Liver (tissue), 9 donors: Measurements from ENCODE around the gene TXK. TPM values are rescaled to one million over a fixed set of nuclear protein-coding genes. Genes with fewer than 3 reads are reported as not detected.

Experiments
- DNase-seq: peaks from one replicate; pipeline ENCODE4 v3.0.0-alpha.2; 2017; ENCODE audit warnings: low spot score
- H3K27ac ChIP-seq, 2 donors: one replicate each; pipeline ENCODE4 v1.7.0; 2013; ENCODE audit warnings: inconsistent platforms in 2 of 2, low read length in 2 of 2, control low read depth in 1 of 2, low read depth in 1 of 2, mild to moderate bottlenecking in 1 of 2
- H3K27me3 ChIP-seq, 4 donors: one replicate each; pipeline versions ENCODE4 v1.6.1 to v1.7.0; 2013; ENCODE audit warnings: low read length in 3 of 4, inconsistent platforms in 1 of 4, mild to moderate bottlenecking in 1 of 4, moderate library complexity in 1 of 4; ENCODE audit not compliant: control insufficient read depth in 4 of 4, insufficient read depth in 4 of 4
- H3K36me3 ChIP-seq, 4 donors: one replicate each; pipeline versions ENCODE4 v1.6.1 to v1.7.0; 2013; ENCODE audit warnings: low read length in 3 of 4, mild to moderate bottlenecking in 3 of 4, low read depth in 1 of 4, moderate library complexity in 1 of 4; ENCODE audit not compliant: control insufficient read depth in 4 of 4, insufficient read depth in 3 of 4
- H3K4me1 ChIP-seq, 4 donors: one replicate each; pipeline versions ENCODE4 v1.6.1 to v1.7.0; 2013; ENCODE audit warnings: low read length in 3 of 4, mild to moderate bottlenecking in 3 of 4, moderate library complexity in 1 of 4; ENCODE audit not compliant: control insufficient read depth in 4 of 4, insufficient read depth in 4 of 4
- H3K4me3 ChIP-seq, 3 donors: one replicate each; pipeline versions ENCODE4 v1.6.1 to v1.7.0; 2013; ENCODE audit warnings: low read length in 3 of 3, control low read depth in 1 of 3, low read depth in 1 of 3, mild to moderate bottlenecking in 1 of 3
- H3K9ac ChIP-seq, 2 donors: one replicate each; pipeline ENCODE4 v1.7.0; 2013; ENCODE audit warnings: low read length in 2 of 2, mild to moderate bottlenecking in 2 of 2, moderate library complexity in 2 of 2, control low read depth in 1 of 2, low read depth in 1 of 2
- H3K9me3 ChIP-seq, 4 donors: one replicate each; pipeline versions ENCODE4 v1.6.1 to v1.7.0; 2013; ENCODE audit warnings: low read length in 3 of 4; ENCODE audit not compliant: control insufficient read depth in 4 of 4
- ATF3 ChIP-seq: IDR thresholded peaks from 2 replicates; pipeline ENCODE4 v1.6.1; 2016; ENCODE audit warnings: antibody characterized with exemption
- CTCF ChIP-seq: fragments of 150-350 bp; IDR thresholded peaks from 2 replicates; pipeline ENCODE4 v1.5.1; 2017; ENCODE audit warnings: improper control_type of control experiment, low read depth, low read length; ENCODE audit not compliant: missing input control
- EGR1 ChIP-seq, 2 donors: IDR thresholded peaks; 2 replicates each; pipeline ENCODE4 v1.6.1; 2016 to 2018; ENCODE audit warnings: antibody characterized with exemption in 2 of 2, low read depth in 2 of 2
- FOXA2 ChIP-seq: IDR thresholded peaks from 2 replicates; pipeline ENCODE4 v1.6.1; 2016; ENCODE audit warnings: antibody characterized with exemption
- GABPA ChIP-seq, 2 donors: IDR thresholded peaks in 1 of 2; conservative IDR thresholded peaks in 1 of 2; 2 replicates each; pipeline ENCODE4 v1.6.1; 2016; ENCODE audit warnings: antibody characterized with exemption in 2 of 2, mild to moderate bottlenecking in 1 of 2, moderate library complexity in 1 of 2
- JUND ChIP-seq, 2 donors: IDR thresholded peaks; 2 replicates each; pipeline ENCODE4 v1.6.1; 2016; ENCODE audit warnings: antibody characterized with exemption in 2 of 2
- NR2F2 ChIP-seq: IDR thresholded peaks from 2 replicates; pipeline ENCODE4 v1.6.1; 2016; ENCODE audit warnings: antibody characterized with exemption
- RAD21 ChIP-seq, 2 donors: IDR thresholded peaks; 2 replicates each; pipeline ENCODE4 v1.6.1; 2016; ENCODE audit warnings: antibody characterized with exemption in 2 of 2, mild to moderate bottlenecking in 2 of 2
- REST ChIP-seq: IDR thresholded peaks from 2 replicates; pipeline ENCODE4 v1.6.1; 2016; ENCODE audit warnings: antibody characterized with exemption, mild to moderate bottlenecking
- RXRA ChIP-seq, 2 donors: IDR thresholded peaks; 2 replicates each; pipeline ENCODE4 v1.6.1; 2017 to 2018; ENCODE audit warnings: antibody characterized with exemption in 2 of 2, mild to moderate bottlenecking in 1 of 2
- YY1 ChIP-seq: IDR thresholded peaks from 2 replicates; pipeline ENCODE4 v1.6.1; 2016; ENCODE audit warnings: antibody characterized with exemption, mild to moderate bottlenecking
- ZBTB33 ChIP-seq: IDR thresholded peaks from 2 replicates; pipeline ENCODE4 v1.6.1; 2016; ENCODE audit warnings: antibody characterized with exemption
- polyA plus RNA-seq, 2 donors: library from polyadenylated mRNA; stranded (reverse) in 1 of 2; unstranded in 1 of 2; fragments of 200-250 nt in 1 of 2; fragments of >200 nt in 1 of 2; fragmentation: Nextera tagmentation in 1 of 2; extraction: Ambion mirVana in 1 of 2; gene quantifications; one replicate each; pipeline versions ENCODE4 v1.2.1 to v1.2.3, GENCODE V29; 2013 to 2015
- total RNA-seq, 2 donors: library from RNA; depleted of rRNA; stranded (reverse); fragments of >200 nt; gene quantifications; one replicate each; pipeline ENCODE4 v1.2.3, GENCODE V29; 2014
- donor health status: healthy.
- donor health status: healthy.
- donor health status: healthy.
- donor health status: healthy.
- donor health status: healthy.

Gene TXK
- total and polyA plus RNA-seq, 4 donors = 0.43 to 4.9 (median 1.4) TPM

GRCh38 chr4:48137846-48138245 lies 3.8 kb upstream of the TXK start:
- H3K27me3 ChIP-seq = no peaks in the 10 kb centered on the region
- TF ChIP-seq YY1 (no peak), FOXA2 (no peak), ATF3 (no peak), EGR1 (IDR thresholded peaks at IDR 0.05; ENCODE audit: low read depth in 2 of 2) (no peak), CTCF (no peak), RAD21 (IDR thresholded peaks at IDR 0.05) (no peak), REST (no peak), JUND (IDR thresholded peaks at IDR 0.05) (no peak), ZBTB33 (no peak), NR2F2 (no peak), RXRA (IDR thresholded peaks at IDR 0.05) (no peak)
- peaks cover 2 to 25% (median 21%) of the 10 kb centered on the region in 4 donors for H3K36me3 ChIP-seq
- H3K9me3 ChIP-seq = no peaks in the 10 kb centered on the region
- no peak overlapping the region for H3K9ac ChIP-seq
- DNase-seq = no peak
- no peak overlapping the region for H3K4me3 ChIP-seq
- no peaks in the 10 kb centered on the region for H3K4me1 ChIP-seq
- no peak overlapping the region for H3K27ac ChIP-seq

GRCh38 chr4:48133669-48134068 lies 381 bp downstream of the TXK start:
- Histone ChIP-seq H3K4me1 (no peaks in the 10 kb centered on the region), H3K27ac (no peak overlapping the region), H3K27me3 (no peaks in the 10 kb centered on the region), H3K9ac (peak overlapping the region in 1 of 2 donors; percentile 57), H3K4me3 (no peak overlapping the region), H3K9me3 (no peaks in the 10 kb centered on the region), H3K36me3 (peaks cover 2 to 25% (median 18%) of the 10 kb centered on the region in 4 donors)
- no peak for TF ChIP-seq GABPA (IDR thresholded peaks at IDR 0.05 in 1 of 2, conservative IDR thresholded peaks at IDR 0.05 in 1 of 2)
- no peak for DNase-seq
